GM12891 (cell line): Measurements from ENCODE around the gene GLIS1.

Experiments
- DNase-seq: peaks from one replicate; pipeline ENCODE4 v3.0.0; 2011; ENCODE audit warnings: low spot score; ENCODE audit not compliant: insufficient read length
- FAIRE-seq: peaks from 2 replicates; lab custom pipeline; 2011; peaks lifted over from hg19 to GRCh38; lab: Jason Lieb, UNC
- PAX5 ChIP-seq: IDR thresholded peaks from 2 replicates; pipeline ENCODE4 v1.6.1; 2011; ENCODE audit warnings: low read length, moderate library complexity, mild to moderate bottlenecking; ENCODE audit not compliant: insufficient read depth, severe bottlenecking
- POLR2A ChIP-seq: IDR thresholded peaks from 2 replicates; pipeline ENCODE4 v1.6.1; 2011; ENCODE audit warnings: low read depth, low read length, control low read depth
- POLR2AphosphoS5 ChIP-seq: IDR thresholded peaks from 2 replicates; pipeline ENCODE4 v1.6.1; 2011; ENCODE audit warnings: low read depth, low read length, control low read depth
- POU2F2 ChIP-seq: IDR thresholded peaks from 2 replicates; pipeline ENCODE4 v1.6.1; 2011; ENCODE audit warnings: low read depth, mild to moderate bottlenecking, control low read depth, low read length, moderate library complexity
- SPI1 ChIP-seq: IDR thresholded peaks from 2 replicates; pipeline ENCODE4 v1.6.1; 2011; ENCODE audit warnings: low read depth, low read length, control low read depth
- TAF1 ChIP-seq: IDR thresholded peaks from 2 replicates; pipeline ENCODE4 v1.6.1; 2011; ENCODE audit warnings: low read depth, low read length, control low read depth

GLIS1 gene

DNA sequence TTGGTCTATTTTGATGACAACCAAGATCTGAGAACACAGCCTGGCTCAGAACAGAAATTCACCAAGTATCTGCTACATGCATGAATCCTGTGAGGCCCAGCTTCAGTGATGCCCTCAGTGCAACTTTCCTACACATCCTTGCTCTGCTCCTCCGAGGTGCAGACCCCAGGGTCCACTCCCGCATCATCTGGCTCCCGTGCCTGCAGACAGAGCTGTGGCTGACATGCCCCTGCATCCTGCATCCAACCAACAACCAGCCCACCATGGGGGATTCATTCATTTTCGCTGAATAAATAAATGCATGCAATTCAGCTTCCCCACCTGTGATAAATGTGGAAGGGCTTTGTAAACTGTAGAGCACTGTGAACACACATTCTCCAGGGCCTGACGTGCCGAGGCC, 112.3 kb downstream of the GLIS1 start:
- DNase-seq, result no peak
- TF ChIP-seq TAF1 (no peak), SPI1 (no peak), POU2F2 (no peak), PAX5 (no peak), POLR2AphosphoS5 (no peak), POLR2A (no peak)
- FAIRE-seq, result no peak

DNA sequence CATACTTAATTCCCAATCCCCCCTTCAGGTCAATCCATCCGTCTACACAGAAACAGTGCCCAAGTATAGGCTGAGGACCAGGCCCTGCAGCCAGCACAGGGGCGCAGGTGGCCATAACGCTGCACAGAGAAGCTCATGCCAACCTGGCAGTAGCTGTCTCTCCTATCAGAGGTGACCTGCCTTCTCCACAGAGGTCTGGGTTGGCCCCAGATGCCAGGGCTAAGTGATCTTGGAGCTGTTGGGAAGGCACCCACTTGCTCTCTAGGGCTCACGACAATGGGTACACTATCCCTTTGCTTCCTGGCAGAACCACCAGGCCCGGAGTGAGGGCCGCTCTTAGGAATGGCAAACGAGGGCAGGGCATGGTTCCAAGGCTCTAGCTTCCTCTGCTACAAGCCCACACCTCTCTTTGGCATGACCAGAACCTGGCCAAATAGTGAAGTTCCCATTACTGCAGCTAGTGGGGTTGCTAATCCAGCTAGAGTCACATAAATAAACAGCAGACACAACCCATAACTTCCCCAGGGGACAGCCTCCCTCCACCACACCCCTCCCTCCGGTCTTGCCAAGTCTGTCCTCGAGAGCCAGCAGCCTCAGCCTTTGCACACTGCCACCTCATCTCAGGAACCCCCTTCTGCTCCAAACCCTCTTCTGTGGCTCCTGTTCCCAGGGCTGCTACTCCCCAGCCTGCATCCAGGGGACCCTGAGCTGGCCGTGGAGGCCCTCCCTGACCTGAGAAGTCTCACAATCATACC, 113.0 kb downstream of the GLIS1 start:
- TF ChIP-seq POLR2A (no peak), POLR2AphosphoS5 (no peak), SPI1 (no peak), PAX5 (no peak), TAF1 (no peak), POU2F2 (no peak)
- FAIRE-seq (no peak), DNase-seq (no peak)

DNA sequence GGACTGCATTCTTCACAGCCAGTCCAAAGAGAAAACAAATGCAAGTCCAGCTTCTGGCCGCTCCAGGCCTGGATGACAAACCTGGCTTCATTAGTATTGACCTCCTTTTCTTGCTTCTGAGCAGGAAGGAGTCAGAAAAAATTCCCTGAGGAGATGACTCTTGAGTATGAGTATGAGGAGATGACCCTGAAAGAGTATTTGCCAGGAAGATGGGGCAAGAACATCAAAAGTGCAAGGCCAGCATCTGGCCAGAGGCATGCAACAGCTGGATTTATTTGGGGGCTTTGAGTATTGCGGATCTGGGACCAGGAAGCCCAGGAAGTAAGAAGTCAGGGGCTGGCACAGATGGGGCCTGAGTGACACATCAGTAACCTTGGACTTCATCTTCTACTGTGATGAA, 113.9 kb downstream of the GLIS1 start:
- FAIRE-seq (no peak), DNase-seq (no peak)
- TF ChIP-seq TAF1 (no peak), POLR2AphosphoS5 (no peak), POLR2A (no peak), POU2F2 (no peak), PAX5 (no peak), SPI1 (no peak)

DNA sequence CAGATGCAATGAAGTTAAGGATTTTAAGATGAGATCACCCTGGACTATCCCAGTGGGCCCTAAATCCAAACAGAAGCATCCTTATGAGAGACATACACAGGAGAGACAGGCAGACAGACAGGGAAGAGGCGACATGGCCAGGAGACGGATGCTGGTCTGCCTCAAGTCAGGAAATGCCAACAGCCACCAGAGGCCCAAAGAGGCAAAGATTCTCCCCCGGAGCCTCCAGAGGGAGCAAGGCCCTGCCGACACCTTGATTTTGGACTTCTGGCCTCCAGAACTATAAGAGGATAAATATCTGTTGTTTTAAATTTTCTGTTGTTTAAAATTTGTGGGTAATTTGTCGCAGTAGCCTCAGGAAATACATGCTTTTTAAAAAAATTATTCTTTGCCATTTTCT, 116.4 kb downstream of the GLIS1 start:
- DNase-seq (no peak), FAIRE-seq (no peak)
- no peak for TF ChIP-seq PAX5
- TF ChIP-seq POU2F2, result no peak
- no peak for TF ChIP-seq POLR2AphosphoS5
- no peak for TF ChIP-seq SPI1
- TF ChIP-seq TAF1, result no peak
- TF ChIP-seq POLR2A, result no peak

DNA sequence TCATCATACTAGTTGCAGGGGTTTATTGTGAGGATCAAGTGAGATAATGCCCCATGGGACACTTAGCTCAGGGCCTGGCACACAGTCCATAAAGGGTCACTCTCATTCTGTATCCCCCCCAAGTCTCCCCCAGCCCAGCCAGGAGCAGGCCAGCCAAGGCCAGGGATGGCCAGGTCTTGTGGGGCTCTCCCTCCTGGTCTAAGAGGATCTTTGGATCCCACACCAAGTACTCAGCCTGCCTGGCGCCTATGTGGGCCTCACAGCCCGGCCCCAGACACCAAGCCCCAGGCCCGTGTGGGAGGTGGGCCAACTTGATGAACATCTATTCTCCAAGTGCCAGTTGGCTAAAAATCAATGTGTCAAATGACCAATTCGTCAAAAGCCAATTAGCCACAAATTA, 117.8 kb downstream of the GLIS1 start:
- DNase-seq, result no peak
- no peak for TF ChIP-seq TAF1
- TF ChIP-seq POLR2A, result no peak
- no peak for TF ChIP-seq SPI1
- no peak for TF ChIP-seq POU2F2
- no peak for TF ChIP-seq POLR2AphosphoS5
- TF ChIP-seq PAX5, result no peak
- FAIRE-seq, result no peak

DNA sequence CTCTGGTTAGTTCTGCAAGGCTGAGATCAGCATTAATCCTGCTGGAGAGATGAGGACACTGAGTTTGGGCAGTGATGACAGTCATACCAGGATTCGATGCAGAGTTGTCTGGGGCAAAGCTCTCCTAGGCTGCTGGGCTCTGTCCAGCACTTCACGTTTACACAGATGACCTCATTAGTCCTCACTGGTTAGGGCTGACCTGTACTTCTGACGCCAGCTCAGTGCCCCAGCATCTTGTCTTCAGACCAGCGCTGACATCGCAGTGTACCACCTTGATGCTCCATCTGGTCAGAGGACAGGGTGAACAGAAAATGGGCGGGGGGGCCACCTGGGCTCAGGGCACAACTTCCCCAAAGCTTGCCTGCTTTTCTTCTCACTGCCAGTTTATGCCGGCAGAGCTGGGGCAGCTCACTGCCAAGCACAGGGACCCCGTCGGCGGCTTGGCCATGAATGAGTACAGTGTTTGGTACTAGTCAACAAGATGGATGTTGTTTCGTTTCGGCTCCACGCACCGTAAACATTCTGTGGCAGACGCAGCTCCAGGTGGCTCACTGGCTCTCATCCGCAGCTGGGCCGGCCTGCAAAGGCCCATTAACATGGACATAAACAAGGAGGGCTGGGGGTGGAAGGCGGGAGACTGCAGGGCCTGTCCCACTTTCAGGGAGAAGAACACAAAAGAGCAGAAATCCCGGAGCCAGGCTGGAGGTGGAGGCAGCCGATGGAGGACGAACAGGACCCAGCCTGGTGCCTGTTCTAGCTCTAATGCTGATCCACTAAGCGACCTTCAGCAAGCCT, 118.7 kb downstream of the GLIS1 start:
- no peak for TF ChIP-seq TAF1
- TF ChIP-seq POLR2A, result no peak
- no peak for TF ChIP-seq POLR2AphosphoS5
- TF ChIP-seq PAX5, result no peak
- TF ChIP-seq SPI1, result no peak
- TF ChIP-seq POU2F2, result no peak
- DNase-seq, result no peak
- no peak for FAIRE-seq

DNA sequence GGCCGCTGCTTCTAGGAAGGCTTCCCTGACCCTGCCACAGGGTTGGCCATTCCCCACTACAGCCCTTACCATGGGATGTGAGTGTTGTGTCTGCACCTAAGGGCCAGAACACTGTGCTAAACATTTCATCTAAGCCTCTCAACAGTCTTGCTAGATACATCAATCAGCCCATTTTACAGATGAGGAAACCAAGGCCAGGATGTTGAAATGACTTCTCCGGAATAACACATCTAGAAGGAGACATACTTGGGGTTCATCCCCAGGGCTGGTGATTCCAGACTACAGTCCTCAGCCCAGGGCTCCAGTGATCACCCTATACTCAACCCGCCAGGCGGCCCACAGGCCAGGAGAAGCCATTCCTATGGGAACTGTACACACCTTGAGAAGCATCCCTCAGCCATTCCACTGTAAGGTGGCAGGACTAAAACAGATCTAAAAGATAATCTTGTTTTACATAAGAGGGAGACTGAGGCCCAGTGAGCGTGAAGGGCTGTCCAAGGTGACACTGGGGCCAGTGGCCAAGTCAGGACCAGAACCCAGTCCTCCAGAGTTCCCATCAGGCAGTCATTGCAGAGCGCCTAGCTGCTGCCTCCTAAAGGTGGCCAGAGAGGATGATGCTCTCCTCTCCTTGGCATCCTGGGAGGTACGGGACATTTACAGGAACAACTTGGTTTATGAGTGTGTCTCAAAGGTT, 119.5 kb downstream of the GLIS1 start:
- FAIRE-seq (no peak), DNase-seq (no peak)
- TF ChIP-seq POU2F2, result no peak
- TF ChIP-seq PAX5, result no peak
- TF ChIP-seq SPI1, result no peak
- TF ChIP-seq POLR2AphosphoS5, result no peak
- TF ChIP-seq POLR2A, result no peak

DNA sequence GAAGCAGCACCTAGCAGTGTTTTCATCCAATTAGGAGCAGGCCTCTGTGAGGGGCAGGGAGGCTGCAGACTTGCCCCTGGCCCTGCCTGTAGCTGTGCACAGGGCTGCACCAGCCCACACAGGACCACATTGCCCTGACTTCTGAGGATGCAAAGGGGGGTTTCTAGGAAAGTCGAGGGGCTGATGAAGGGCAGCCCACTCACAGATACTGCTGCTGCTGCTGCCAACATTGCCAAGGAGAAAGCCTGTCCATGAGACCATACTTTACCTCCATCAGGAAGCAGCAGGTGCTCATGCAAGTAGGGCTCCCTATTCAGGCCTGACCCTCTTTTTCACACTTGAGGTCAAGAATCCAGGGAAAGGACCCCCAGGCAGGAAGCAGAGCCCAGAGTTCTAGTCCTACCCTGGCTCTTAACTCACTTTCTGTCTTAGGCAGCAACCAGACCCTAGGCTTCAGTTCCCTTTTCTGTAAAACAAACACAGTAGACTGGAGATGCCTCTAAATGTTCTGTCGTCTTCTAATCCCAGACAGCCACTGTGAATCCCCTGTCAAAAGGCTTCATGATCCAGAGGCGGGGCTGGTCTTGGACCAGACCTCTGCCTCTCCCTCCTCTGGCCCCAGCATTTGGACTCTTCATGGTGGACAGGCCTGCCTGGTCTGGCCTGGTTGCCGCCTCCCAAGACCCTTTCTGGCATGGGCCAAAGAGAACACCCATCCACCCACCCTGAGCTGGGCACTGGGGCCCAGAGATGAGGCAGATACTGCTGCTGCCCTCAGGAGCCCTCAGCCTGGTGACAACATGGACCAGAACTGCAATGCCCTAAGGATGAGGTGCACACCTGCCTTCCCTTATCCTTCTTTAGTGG, 120.2 kb downstream of the GLIS1 start:
- FAIRE-seq (no peak), DNase-seq (no peak)
- peak; percentile 72 for TF ChIP-seq SPI1
- no peak for TF ChIP-seq POLR2A
